Activated naive CD8-positive, alpha-beta T cell treated with anti-CD3 and anti-CD28 coated beads, Interleukin-2, amount 10 ng/mL, durations not matched to agents 7 days and 5 days (primary cell): Measurements from ENCODE around the gene CGNL1. TPM values are rescaled to one million over a fixed set of nuclear protein-coding genes. Genes with fewer than 3 reads are reported as not detected.

Experiments
- ATAC-seq: fragments of 150-1000 bp; cut with Tn5 transposase; one replicate; pipeline ENCODE4 v1.10.0; 2021; ENCODE audit warnings: low read depth, moderate library complexity
- POLR2A ChIA-PET: fragments of 350-600 bp; sonication (Branson Sonifier 250); formaldehyde crosslinking; loops from one replicate; lab custom pipeline; 2021; ENCODE audit warnings: antibody characterized with exemption; lab: Charles Lee
- DNase-seq: peaks from one replicate; pipeline ENCODE4 v3.0.0; 2021
- H3K27ac Mint-ChIP-seq: one replicate; pipeline ENCODE4 v1.8.0; 2022; ENCODE audit warnings: mild to moderate bottlenecking, mixed read lengths
- H3K27me3 Mint-ChIP-seq: one replicate; pipeline ENCODE4 v1.8.0; 2022; ENCODE audit warnings: mild to moderate bottlenecking, moderate library complexity, mixed read lengths
- H3K36me3 Mint-ChIP-seq: one replicate; pipeline ENCODE4 v1.8.0; 2021; ENCODE audit warnings: mild to moderate bottlenecking, mixed read lengths
- H3K4me1 Mint-ChIP-seq: one replicate; pipeline ENCODE4 v1.8.0; 2021; ENCODE audit warnings: mixed read lengths
- H3K4me3 Mint-ChIP-seq: one replicate; pipeline ENCODE4 v1.8.0; 2022; ENCODE audit warnings: mild to moderate bottlenecking, moderate library complexity, mixed read lengths
- H3K9me3 Mint-ChIP-seq: one replicate; pipeline ENCODE4 v1.8.0; 2021; ENCODE audit warnings: mixed read lengths
- total RNA-seq, 2 experiments: library from RNA; stranded (reverse); gene quantifications; one replicate each; pipeline ENCODE4 v1.2.3, GENCODE V29; 2021

The CGNL1 gene
- total RNA-seq, 2 experiments from 2014 or later = not detected

GRCh38 chr15:57580428-57580827, 204.1 kb downstream of the CGNL1 start:
- Mint-ChIP-seq H3K27me3 (peaks cover 16% of the 10 kb centered on the region), H3K4me1 (no peaks in the 10 kb centered on the region), H3K4me3 (no peak overlapping the region), H3K9me3 (peaks cover 8% of the 10 kb centered on the region), H3K36me3 (peaks cover 3% of the 10 kb centered on the region), H3K27ac (no peak overlapping the region)
- ATAC-seq = no peak
- POLR2A ChIA-PET = no interaction called here
- DNase-seq = no peak

- no peak for ATAC-seq
- peaks cover 8% of the 10 kb centered on the region for H3K9me3 Mint-ChIP-seq
- no peak for DNase-seq
- peaks cover 3% of the 10 kb centered on the region for H3K36me3 Mint-ChIP-seq
- no peak overlapping the region for H3K27ac Mint-ChIP-seq
- no peaks in the 10 kb centered on the region for H3K4me1 Mint-ChIP-seq
- peaks cover 16% of the 10 kb centered on the region for H3K27me3 Mint-ChIP-seq
- POLR2A ChIA-PET = no interaction called here
- H3K4me3 Mint-ChIP-seq = no peak overlapping the region
Measured at GRCh38 chr15:57580866-57581265, 204.6 kb downstream of the CGNL1 start.

- no peak overlapping the region for H3K27ac Mint-ChIP-seq
Measured at GRCh38 chr15:57582090-57582489, 205.8 kb downstream of the CGNL1 start.

GRCh38 chr15:57583282-57583681, 207.0 kb downstream of the CGNL1 start:
- Mint-ChIP-seq H3K9me3 (peaks cover 8% of the 10 kb centered on the region), H3K27ac (no peak overlapping the region), H3K4me1 (peaks cover 2% of the 10 kb centered on the region), H3K4me3 (no peak overlapping the region), H3K27me3 (peaks cover 13% of the 10 kb centered on the region), H3K36me3 (peaks cover 3% of the 10 kb centered on the region)
- no peak for DNase-seq
- POLR2A ChIA-PET = no interaction called here
- ATAC-seq = no peak

More at GRCh38 chr15:57582090-57582489, 205.8 kb downstream of the CGNL1 start:
- no peak overlapping the region for H3K4me3 Mint-ChIP-seq
- peaks cover 8% of the 10 kb centered on the region for H3K9me3 Mint-ChIP-seq
- H3K4me1 Mint-ChIP-seq = peaks cover 2% of the 10 kb centered on the region
- no peak for DNase-seq
- no peak for ATAC-seq
- POLR2A ChIA-PET = no interaction called here
- H3K27me3 Mint-ChIP-seq = peaks cover 16% of the 10 kb centered on the region
- peaks cover 3% of the 10 kb centered on the region for H3K36me3 Mint-ChIP-seq

GRCh38 chr15:57583720-57584119, 207.4 kb downstream of the CGNL1 start:
- Mint-ChIP-seq H3K27me3 (peaks cover 11% of the 10 kb centered on the region), H3K4me1 (peaks cover 2% of the 10 kb centered on the region), H3K4me3 (no peak overlapping the region), H3K36me3 (peaks cover 3% of the 10 kb centered on the region), H3K27ac (no peak overlapping the region), H3K9me3 (peaks cover 8% of the 10 kb centered on the region)
- POLR2A ChIA-PET = no interaction called here
- ATAC-seq (no peak), DNase-seq (no peak)

GRCh38 chr15:57586661-57587424, 210.5 kb downstream of the CGNL1 start:
- Mint-ChIP-seq H3K27me3 (peaks cover 18% of the 10 kb centered on the region), H3K36me3 (peaks cover 3% of the 10 kb centered on the region), H3K4me1 (peaks cover 5% of the 10 kb centered on the region), H3K9me3 (peaks cover 8% of the 10 kb centered on the region), H3K4me3 (no peak overlapping the region), H3K27ac (no peak overlapping the region)
- no peak for ATAC-seq
- DNase-seq = no peak
- POLR2A ChIA-PET = no interaction called here

- Mint-ChIP-seq H3K27me3 (peaks cover 33% of the 10 kb centered on the region), H3K4me3 (no peak overlapping the region), H3K27ac (no peak overlapping the region), H3K4me1 (peaks cover 5% of the 10 kb centered on the region), H3K9me3 (peaks cover under 1% of the 10 kb centered on the region), H3K36me3 (no peaks in the 10 kb centered on the region)
- DNase-seq (no peak), ATAC-seq (no peak)
- POLR2A ChIA-PET = no interaction called here
Measured at GRCh38 chr15:57589281-57589680, 213.0 kb downstream of the CGNL1 start.

- peaks cover 2% of the 10 kb centered on the region for H3K9me3 Mint-ChIP-seq
- ATAC-seq (no peak), DNase-seq (no peak)
- POLR2A ChIA-PET = no interaction called here
- H3K27me3 Mint-ChIP-seq = peaks cover 35% of the 10 kb centered on the region
- no peak overlapping the region for H3K4me3 Mint-ChIP-seq
- H3K36me3 Mint-ChIP-seq = no peaks in the 10 kb centered on the region
- H3K4me1 Mint-ChIP-seq = peaks cover 5% of the 10 kb centered on the region
- no peak overlapping the region for H3K27ac Mint-ChIP-seq
Measured at GRCh38 chr15:57589754-57590153, 213.4 kb downstream of the CGNL1 start.

- Mint-ChIP-seq H3K36me3 (no peaks in the 10 kb centered on the region), H3K4me1 (peaks cover 5% of the 10 kb centered on the region), H3K4me3 (peak overlapping the region; percentile 44), H3K27ac (no peak overlapping the region), H3K9me3 (peaks cover 2% of the 10 kb centered on the region), H3K27me3 (peaks cover 37% of the 10 kb centered on the region)
- peak; percentile 20 for ATAC-seq
- DNase-seq = no peak
- POLR2A ChIA-PET = no interaction called here
Measured at GRCh38 chr15:57591237-57591821, 215.0 kb downstream of the CGNL1 start.

- H3K27ac Mint-ChIP-seq = no peak within 1 kb of the TSS
- H3K4me3 Mint-ChIP-seq = peak within 1 kb of the TSS; percentile 44
- peak; percentile 84 for ATAC-seq
- peaks cover 4% of the 10 kb centered on the region for H3K4me1 Mint-ChIP-seq
- peaks cover 2% of the 10 kb centered on the region for H3K9me3 Mint-ChIP-seq
- peaks cover 37% of the 10 kb centered on the region for H3K27me3 Mint-ChIP-seq
- POLR2A ChIA-PET = no interaction called here
- peak; percentile 60 for DNase-seq
- H3K36me3 Mint-ChIP-seq = no peaks in the 10 kb centered on the region
Measured at GRCh38 chr15:57591822-57592367, 215.6 kb downstream of the CGNL1 start, which contains the start of gene MYZAP. MYZAP (plus strand) TSS chr15:57591904; CDS start chr15:57592035, 131 bp downstream.

- peak overlapping the region; percentile 18 for H3K4me3 Mint-ChIP-seq
- H3K27ac Mint-ChIP-seq = no peak overlapping the region
- no peaks in the 10 kb centered on the region for H3K36me3 Mint-ChIP-seq
- DNase-seq = no peak
- POLR2A ChIA-PET = no interaction called here
- no peak for ATAC-seq
- H3K27me3 Mint-ChIP-seq = peaks cover 37% of the 10 kb centered on the region
- peaks cover 2% of the 10 kb centered on the region for H3K9me3 Mint-ChIP-seq
- peaks cover 2% of the 10 kb centered on the region for H3K4me1 Mint-ChIP-seq
Measured at GRCh38 chr15:57592426-57592825, 216.1 kb downstream of the CGNL1 start.

GRCh38 chr15:57592836-57593420, 216.6 kb downstream of the CGNL1 start:
- Mint-ChIP-seq H3K9me3 (peaks cover 2% of the 10 kb centered on the region), H3K27ac (no peak overlapping the region), H3K27me3 (peaks cover 37% of the 10 kb centered on the region), H3K4me1 (peaks cover 2% of the 10 kb centered on the region), H3K4me3 (peak overlapping the region; percentile 18), H3K36me3 (no peaks in the 10 kb centered on the region)
- DNase-seq (no peak), ATAC-seq (no peak)
- POLR2A ChIA-PET = no interaction called here

- H3K4me1 Mint-ChIP-seq = peaks cover 2% of the 10 kb centered on the region
- DNase-seq (no peak), ATAC-seq (no peak)
- H3K27me3 Mint-ChIP-seq = peaks cover 36% of the 10 kb centered on the region
- no peaks in the 10 kb centered on the region for H3K36me3 Mint-ChIP-seq
- H3K4me3 Mint-ChIP-seq = no peak overlapping the region
- POLR2A ChIA-PET = no interaction called here
- H3K9me3 Mint-ChIP-seq = peaks cover 2% of the 10 kb centered on the region
- no peak overlapping the region for H3K27ac Mint-ChIP-seq
Measured at GRCh38 chr15:57594479-57594878, 218.2 kb downstream of the CGNL1 start.
